ENCODE measurements around the gene PCDH1.
"Not testable (repeated sequence)": the region's sequence is repeated elsewhere in the genome, so short reads cannot be mapped to it uniquely, and the experiment has no call there.

Gene PCDH1

DNA sequence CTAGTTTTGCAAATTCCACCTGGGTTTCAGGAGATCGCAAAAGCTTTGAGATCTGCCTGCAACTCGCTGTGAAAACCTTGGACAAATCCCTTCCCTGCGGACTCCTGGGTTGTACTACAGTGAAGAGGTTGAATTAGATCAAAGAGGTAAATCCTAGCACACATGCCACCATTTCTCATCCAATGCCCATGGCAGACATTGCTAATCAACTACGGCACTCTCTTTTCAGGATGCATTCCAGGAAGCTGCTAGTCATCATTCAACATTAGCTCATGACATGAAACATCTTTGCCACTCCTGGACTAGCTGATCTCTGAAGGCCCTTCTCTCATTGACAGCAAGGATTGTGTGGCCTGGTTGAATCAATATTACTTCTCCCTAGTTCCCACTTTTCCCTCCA, 46.1 kb downstream of the PCDH1 start:
- DNase-seq (ENCODE audit: low spot score) = no peak

DNA sequence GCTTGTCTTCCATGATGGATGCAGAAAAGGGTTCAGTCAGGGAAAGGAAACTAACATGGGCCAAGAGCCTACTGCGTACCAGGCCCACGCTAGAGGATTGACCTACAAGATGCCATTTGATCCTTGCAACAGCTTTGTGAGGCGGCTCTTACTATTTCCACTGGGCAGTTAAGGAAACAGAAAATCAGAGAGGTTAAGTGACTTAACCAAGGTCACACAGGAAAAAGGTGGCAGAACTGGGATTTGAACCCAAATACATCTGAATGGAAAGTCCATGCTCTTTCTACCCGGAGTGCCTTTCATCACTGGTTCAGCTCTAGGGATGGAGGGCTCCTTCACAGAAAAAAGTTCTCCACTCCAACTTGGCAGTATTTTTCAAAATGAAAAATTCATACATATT, 50.0 kb downstream of the PCDH1 start:
- no peak for DNase-seq (ENCODE audit: low spot score)

DNA sequence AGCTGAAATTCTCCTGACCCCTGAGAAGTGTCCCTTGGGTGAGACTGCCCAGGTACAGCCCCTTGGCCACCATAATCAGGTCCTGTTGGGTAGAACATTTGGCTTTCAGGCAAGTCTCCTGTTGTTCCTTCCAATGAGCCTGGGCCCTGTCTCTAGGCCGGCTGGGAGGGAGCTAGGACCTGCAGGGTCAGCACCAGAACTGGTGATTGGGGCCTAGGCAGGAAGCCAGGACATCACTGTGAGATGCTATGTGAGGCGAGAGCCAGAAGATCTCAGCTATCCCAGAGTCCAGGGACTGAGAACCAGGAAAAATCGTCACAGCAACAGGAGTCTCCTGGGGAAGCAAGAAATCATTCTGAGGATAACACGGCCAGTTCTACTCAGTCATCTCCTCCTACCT, 51.5 kb downstream of the PCDH1 start:
- DNase-seq (ENCODE audit: low spot score) = no peak

DNA sequence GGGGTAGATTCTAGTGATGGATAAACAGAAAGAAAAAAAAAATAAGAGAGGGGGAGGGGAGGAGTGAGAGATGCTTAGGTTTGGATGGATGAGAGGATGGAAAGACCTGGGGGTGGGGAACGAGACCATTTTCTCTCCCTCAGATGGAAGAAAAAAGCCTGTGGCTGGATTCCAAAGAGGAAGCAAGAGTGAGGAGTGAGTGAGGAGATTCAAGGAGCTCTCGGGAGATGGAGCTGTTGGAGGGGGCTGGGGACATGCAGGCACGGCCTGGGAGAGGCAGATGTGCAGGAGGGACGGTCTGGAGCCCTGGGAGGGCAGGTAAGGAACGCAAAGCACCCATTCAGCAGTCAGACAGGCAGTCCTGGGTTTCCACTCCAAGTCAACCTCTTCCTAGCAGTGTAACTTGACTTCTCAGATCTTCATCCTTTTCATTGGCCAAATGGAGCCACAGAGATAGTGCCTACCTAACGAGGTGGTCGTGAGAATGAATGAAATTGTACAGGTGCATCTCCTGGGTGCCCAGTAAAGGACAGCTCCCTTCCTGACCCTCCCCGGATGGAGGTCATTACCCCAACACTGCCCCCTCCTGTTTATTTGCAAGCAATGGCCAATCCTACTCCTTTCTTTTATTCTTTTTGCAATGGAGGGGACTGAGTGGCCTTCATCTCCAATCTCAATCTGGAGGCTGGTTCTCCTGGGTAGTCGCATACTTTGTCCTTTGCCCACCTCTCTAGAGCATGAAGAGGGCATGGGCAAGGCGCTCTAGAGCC, 52.2 kb downstream of the PCDH1 start:
- DNase-seq (ENCODE audit: low spot score) = no peak

DNA sequence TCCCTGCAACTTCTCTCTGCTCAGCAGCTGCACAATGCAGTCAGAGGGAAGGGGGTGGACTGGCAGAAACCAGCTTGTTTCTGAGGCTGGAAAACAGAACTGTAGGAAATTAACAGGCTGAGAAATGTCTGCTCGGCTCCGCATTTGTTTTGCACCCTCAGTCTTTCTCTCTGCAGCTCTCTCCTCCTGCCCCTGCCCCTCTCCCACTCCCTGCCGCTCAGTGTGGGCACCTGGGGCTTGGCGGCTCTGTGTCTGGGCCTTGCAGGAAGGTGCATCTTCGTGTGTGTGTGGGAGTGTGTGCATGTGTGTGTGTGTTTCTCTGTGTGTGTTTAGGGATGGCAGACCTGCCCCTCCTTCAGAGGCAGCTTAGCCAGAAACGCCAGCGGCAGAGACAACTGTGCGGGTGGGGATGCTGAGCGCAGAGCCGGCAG, 53.0 kb downstream of the PCDH1 start:
- DNase-seq (ENCODE audit: low spot score) = no peak

DNA sequence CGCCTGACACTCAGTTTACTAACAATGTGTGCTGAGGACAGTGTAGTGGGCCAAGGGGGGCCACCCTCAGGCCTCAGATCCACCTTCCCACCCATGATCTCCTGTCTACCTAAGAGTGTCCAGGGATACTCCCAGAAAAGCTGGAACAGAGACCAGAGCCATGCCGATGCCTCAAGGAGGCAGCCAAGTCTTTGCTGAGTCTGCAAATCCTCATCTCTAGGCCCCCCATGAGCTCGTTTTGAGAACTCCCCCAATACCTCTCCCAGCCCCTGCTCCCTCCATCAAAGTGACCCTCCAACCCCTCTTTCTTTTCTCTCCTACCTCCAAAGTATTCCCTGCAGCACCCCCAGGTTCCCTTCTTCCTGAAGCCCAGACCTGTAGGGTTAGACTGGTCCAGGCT, 53.5 kb downstream of the PCDH1 start:
- no peak for DNase-seq (ENCODE audit: low spot score)

DNA sequence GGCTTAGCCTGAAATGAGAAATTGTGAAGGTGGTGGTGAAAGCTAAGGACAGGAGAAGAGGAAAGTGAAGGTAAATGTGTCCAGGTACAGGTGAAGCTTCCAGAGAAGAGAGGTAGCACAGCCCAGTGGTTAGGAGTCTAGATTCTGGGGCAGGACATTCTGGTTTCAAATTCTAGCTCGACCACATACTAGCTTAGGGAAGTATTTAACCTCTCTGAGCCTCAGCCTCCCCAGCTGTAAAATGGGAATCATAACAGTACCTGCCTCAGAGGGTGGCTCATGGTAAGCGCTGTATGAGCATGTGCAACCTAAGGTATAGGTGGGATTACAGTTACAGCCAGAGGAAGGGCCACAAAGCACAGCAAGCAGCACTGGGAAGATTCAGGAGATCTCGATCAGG, 55.2 kb downstream of the PCDH1 start:
- no peak for DNase-seq (ENCODE audit: low spot score)

DNA sequence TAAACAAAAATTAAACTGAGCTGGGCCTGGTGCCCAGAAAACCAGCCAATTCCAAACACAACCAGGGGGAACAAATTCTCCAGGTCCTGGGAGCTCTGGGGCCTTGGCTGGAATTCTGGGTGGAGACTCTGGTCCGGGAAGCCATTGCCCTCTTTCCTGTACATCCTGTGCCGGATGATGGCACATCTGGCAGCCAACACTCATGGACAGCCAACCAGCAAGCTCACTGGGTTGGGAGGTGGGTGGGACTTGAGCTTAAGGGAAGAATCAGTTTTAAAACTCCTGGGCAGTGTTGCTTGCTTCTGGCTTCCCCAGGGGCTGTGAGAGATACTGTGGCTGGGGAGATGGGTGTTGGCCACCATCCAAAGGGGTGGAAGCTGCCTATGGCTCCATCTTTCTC, 56.1 kb downstream of the PCDH1 start:
- DNase-seq (ENCODE audit: low spot score) = no peak

DNA sequence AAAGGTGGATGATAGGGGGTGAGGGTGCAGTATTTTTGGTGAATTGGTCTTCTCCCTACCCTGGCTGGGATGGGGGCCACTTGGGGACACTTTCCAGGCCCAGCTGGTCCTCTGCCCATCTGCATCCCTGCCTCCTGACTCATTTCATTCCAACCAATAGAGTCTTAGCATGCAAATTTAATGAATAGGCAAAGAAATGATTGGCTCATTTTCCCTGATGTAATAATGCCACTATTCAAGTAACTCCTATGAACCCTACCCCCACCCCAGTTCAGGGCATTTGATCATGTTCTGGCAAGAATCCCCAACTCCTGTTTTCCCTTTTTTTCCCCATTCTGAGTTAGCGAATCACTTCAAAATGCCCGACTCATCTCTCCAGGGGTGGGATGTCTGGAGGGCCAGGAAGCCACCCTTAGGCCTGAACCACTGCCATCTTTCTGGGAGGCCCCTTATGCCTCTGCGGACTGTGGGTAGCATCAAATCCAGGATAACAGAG, 56.7 kb downstream of the PCDH1 start:
- DNase-seq (ENCODE audit: low spot score) = no peak

DNA sequence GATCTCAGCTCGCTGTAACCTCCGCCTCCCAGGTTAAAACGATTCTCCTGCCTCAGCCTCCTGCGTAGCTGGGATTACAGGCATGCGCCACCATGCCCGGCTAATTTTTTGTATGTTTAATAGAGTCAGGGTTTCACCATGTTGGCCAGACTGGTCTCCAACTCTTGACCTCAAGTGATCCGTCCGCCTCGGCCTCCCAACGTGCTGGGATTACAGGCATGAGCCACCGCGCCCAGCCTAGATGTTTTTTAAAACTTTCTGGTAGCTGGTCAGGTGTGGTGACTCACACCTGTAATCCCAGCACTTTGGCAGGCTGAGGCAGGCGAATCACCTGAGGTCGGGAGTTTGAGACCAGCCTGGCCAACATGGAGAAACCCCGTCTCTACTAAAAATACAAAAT, 57.5 kb downstream of the PCDH1 start:
- DNase-seq (ENCODE audit: low spot score) = not testable (repeated sequence)

DNA sequence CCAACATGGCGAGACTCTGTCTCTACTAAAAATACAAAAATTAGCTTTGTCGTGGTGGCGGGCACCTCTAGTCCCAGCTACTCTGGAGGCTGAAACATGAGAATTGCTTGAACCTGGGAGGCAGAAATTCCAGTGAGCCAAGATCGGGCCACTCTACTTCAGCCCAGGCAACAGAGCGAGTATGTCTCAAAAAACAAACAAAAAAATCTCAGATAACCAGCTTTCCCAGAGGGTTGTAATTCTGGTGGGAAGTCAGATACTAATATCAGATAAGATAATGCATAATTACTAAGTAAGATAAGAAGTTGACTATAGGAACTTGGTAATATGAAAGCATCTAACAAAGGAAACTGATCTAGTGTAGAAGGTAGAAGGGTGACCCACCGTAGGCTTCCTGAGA, 60.6 kb downstream of the PCDH1 start:
- no peak for DNase-seq (ENCODE audit: low spot score)

DNA sequence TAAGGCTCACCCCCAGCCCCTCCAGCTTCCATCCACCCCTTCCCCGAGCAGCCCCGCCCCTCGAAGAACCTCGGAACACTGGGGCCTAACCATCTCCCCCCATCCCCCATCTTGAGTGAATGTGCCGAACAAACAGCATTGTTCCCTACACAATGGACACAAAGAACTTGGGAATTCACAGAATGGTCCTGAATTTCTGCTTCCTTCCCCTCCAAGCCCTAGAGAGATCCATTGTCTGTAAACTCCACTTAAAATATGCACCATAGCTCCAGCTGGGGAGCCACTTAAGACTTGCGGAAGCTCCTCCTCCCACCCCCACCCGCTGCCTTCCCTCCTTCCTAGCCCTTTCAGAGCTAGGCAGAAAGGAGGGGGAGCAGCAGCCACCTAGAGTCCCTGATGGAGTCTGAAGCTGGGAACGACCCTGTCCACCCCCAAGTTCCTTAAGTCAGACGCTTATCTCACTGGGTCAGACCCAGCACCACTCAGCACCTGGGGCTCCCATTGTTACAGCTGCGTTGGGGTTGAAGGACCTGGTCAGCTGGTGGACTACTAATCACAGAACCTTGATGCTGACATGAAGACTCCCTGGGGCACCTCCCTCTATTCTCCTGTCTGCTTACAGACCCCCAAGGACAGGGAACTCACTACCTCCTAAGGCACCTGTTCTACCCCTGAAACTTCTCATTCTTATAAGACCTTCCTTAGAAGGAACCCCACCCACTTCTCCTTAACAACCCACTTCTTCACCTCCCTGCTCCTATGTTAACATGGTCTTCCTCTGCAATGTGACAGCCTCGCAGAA, 61.4 kb downstream of the PCDH1 start:
- no peak for DNase-seq (ENCODE audit: low spot score)

DNA sequence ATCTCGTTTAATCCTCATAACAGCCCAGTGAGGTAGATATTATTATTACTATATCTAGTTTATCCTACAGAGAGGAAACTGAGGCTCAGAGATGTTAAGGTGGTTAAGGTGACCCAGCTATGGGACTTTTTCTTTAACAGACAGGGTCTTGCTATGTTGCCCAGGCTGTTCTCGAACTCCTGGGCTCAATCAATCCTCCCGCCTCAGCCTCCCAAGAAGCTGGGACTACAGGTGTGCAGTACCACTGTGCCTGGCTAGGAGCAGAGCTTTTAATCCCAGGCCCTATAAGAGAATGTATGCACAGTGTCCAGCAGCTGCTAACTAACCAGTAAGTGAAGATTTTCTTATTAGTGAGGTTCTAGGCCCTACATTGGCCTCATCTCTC, 62.4 kb downstream of the PCDH1 start:
- DNase-seq (ENCODE audit: low spot score) = no peak

DNA sequence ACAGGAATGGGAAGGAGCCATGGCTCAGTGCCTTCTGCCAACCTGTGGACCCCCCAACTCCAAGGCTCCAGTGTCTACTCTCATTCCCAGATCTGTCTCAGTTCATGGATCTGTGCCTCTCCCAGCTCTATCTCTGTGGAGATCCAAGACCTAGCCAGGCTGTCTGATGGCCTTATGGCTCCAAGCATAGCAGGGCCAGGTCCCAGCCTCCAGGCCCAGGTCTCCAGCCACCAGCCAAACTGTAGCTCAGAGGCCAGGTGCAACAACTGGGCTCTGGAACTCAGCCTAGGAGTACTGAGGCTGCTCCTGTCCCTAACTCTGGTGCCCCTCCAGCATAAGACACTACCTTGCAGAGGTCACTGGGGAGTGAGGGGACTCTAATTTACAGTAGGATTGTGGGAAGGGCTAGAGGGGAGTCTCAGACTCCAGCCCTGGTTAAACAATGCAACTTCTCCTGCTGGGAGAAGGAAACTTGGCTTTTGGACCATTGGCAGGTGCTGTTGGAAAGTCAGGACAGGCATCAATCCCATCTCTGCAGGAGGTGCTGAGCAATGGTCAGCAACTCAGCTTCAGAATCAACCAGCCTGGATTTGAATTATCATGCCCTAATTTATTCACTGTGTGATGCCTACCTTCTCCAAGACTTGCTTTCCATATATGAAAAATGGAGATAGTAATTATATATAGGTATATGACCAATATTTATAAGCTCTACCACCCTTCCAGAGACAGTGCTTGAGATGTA, 63.0 kb downstream of the PCDH1 start:
- no peak for DNase-seq (ENCODE audit: low spot score)

DNA sequence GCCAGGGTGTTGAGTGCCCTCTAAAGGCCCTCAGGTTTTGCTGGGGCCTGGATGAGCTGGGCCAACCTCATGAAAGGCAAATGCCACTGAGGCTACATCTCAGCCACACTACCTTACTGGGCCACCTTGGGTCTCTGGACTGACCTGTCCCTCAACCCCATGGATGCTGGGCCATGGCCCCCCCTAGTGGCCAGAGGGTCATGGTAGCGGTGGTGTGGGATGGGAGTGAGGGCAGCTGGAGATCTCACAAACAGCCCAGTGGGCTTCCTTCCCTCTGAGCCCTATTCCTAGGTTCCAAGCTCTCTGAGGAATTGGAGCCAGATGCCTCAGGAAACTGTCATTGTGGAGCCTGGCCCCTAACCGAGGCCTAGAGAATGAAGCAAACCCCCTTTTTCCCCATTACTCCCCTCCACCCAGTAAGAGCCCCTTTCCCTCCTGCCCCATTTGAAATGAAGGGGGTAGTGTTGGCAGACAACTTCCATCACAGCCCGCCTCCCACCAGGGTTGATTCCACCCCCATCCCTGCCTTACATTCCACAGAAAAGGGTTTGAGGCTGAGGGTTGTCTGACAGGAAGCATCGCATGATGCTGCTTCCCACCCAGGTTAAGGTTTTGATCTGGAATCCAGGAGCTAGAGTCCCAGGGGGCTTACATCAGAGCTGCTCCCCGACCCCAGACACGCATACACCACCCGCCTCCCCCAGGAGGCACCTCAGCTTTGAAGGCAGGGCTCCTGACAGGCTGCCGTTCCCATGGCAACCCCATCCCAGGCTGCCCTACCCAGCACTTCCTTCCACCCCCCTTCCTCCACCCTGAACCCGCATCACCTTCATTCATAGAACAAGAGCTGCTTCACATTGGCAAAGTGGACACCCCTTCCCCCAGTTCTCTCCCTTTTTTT, 63.9 kb downstream of the PCDH1 start:
- DNase-seq (ENCODE audit: low spot score) = peak; percentile 33

DNA sequence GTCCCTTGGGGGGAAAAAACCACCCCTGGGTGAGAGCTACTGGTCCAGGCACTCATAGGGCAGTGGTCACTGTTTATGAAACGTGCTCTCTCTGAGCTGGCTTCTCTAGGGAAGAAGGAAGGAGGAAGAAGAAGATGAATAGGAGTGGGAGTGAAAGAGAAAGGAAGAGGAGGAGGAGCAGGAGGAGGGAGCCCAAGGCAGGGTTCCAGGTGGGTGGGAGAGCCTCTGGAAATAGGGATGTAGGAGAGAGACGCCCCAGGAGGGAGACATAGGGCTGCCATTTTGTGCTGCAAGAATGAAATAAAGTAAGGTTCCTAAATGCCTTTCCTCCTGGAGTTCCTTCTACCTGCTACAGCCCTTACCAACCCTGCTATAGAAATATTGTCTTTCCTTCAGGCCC, 65.7 kb downstream of the PCDH1 start:
- no peak for DNase-seq (ENCODE audit: low spot score)

DNA sequence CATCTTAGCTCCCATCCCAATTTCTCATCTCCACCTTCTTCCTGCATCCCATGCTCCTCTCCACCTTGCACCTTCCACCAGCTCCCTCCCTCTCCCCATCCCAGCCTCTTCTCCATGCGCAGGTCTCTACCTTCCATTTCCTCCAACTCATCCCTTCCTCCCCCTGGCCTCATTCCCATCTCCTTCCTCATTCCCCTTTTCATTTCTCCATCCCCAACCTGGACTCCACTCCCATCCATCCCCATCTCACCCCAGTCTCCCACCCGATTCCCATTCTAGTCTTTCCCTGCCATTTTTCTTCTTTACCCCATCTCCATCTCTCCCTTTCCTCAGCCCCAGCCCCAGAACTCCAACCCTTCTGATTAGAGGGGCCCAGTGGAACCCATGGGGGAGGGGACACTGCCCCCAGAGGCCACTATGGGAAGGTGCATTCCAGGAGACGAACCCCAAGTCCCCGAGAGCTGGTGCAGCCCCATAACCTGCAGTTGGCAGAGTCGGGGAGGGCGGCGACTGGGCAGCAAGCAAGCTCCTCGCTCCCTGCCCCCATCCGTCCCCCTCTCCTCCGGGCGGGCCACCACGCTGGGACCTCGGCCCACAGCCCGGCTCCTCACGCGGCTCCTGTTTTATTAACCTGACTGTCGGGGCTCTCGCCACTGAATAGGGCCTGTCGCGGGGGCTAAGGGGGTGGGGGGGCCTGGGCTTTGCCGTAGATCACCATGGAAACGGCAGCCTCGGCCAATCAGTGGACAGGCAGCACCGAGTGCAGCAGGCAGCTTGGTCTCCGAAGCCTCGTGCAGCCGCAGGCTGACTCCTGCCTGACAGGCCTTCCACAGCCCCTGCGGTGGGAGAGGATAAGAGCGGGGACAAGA, 66.7 kb downstream of the PCDH1 start:
- peak; percentile 77 for DNase-seq (ENCODE audit: low spot score)

DNA sequence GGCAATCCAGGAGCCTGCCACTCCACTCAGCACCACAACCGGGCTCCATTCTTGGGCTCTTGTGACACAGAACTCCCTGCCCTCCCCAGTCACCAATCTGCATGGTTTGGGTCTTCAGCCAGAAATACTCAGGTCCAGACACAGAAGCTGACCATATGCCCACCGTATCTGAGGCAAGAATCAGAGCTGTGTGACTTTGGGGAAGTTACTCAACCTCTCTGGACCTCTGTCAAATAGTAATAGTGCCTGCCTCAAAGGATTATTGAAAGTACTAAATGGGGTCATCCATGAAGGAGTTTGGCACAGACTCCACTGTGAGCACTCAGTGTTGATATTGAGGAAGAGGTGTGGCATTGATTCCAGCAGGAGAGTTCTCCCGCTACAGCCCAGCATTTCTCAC, 67.5 kb downstream of the PCDH1 start:
- DNase-seq (ENCODE audit: low spot score) = no peak

DNA sequence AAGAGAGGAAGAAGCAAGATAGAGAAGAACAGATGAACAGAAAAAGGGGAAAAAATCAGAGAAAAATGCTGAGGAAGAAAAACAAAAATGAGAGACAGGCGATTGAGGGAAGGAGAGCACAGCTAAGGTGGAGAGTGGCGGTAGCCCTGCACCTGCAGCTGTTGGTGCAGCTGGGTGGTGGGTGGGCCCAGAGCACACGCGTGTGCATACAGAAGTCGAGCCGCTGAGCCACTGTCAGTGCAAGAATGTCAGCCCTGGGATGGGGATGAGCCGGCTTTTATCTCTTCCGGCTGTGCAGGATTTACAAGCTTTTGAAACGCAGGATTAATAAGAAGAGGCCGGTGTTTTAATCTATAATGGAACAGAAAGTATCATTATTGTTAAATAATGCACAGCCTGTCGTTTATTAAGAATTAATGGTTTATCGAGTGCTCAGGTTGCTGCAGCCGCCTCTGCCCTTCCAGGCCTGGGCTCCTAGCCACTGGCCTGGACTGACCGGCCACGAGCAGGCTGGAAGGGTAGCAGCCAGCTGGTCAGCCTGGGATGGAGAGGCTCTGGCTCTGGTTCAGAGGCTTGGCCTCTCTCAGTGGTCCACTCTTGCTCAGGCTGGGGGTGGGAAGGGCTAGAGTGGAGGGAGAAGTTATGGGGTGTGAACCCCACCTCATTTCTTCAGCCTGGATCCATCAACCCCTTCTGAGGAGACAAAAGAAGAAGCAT, 68.7 kb downstream of the PCDH1 start:
- DNase-seq (ENCODE audit: low spot score) = no peak

DNA sequence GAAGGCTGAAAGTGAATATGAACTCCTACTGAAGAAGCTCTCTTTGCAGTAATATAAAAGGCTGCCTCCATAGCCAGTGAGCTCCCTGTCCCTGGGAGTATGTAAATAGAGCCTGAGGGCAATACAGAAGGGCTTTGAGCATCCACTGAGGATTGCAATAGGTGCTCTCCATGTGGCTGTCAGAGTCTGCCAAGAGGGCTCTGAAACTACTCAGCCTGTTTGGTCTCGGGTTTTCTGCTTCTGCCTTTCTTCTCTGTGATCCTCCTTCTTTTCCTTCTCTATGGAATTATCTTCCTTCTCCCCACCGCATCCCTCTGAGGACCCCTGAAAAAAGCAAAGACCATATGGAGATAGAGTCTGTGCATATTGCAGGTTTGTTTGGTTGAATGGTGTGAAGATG, 69.4 kb downstream of the PCDH1 start:
- DNase-seq (ENCODE audit: low spot score) = no peak
